Activated CD8-positive, alpha-beta T cell treated with anti-CD3 and anti-CD28 coated beads for 36 hours (primary cell): Measurements from ENCODE around the gene GALC. TPM values are rescaled to one million over a fixed set of nuclear protein-coding genes. Genes with fewer than 3 reads are reported as not detected.
A peak's percentile ranks its signal among the peaks of the same experiment; 100 is the strongest.

Source experiments
- ATAC-seq: fragments of 200-7000 bp; cut with Tn5 transposase; one replicate; pipeline ENCODE4 v1.10.0; 2021; ENCODE audit warnings: mild to moderate bottlenecking, moderate library complexity
- CTCF ChIA-PET: fragments of 350-600 bp; sonication (Branson Sonifier 250); formaldehyde crosslinking; loops from one replicate; lab custom pipeline; 2021; ENCODE audit warnings: antibody characterized with exemption; lab: Charles Lee
- POLR2A ChIA-PET: fragments of 350-600 bp; sonication (Branson Sonifier 250); formaldehyde crosslinking; loops from one replicate; lab custom pipeline; 2021; ENCODE audit warnings: antibody characterized with exemption; lab: Charles Lee
- DNase-seq: peaks from one replicate; pipeline ENCODE4 v3.0.0-alpha.2; 2020
- H3K27ac Mint-ChIP-seq: one replicate; pipeline ENCODE4 v1.8.0; 2021; ENCODE audit warnings: mild to moderate bottlenecking, mixed read lengths
- H3K27me3 Mint-ChIP-seq: one replicate; pipeline ENCODE4 v1.8.0; 2021; ENCODE audit warnings: mixed read lengths
- H3K36me3 Mint-ChIP-seq: one replicate; pipeline ENCODE4 v1.8.0; 2021; ENCODE audit warnings: low read depth, mixed read lengths
- H3K4me1 Mint-ChIP-seq: one replicate; pipeline ENCODE4 v1.8.0; 2021; ENCODE audit warnings: low read depth, mixed read lengths
- H3K4me3 Mint-ChIP-seq: one replicate; pipeline ENCODE4 v1.8.0; 2021; ENCODE audit warnings: mild to moderate bottlenecking, moderate library complexity, mixed read lengths
- H3K9me3 Mint-ChIP-seq: one replicate; pipeline ENCODE4 v1.8.0; 2021; ENCODE audit warnings: mixed read lengths
- intact Hi-C: fragments of 100-400 bp; cut with micrococcal nuclease; formaldehyde crosslinking; loops from one replicate; pipeline ENCODE4 v1.10.0; 2022
- total RNA-seq, 2 experiments: library from RNA; stranded (reverse); gene quantifications; one replicate each; pipeline ENCODE4 v1.2.3, GENCODE V29; 2021
- TF ChIP-seq, protein P1 (sequence below): fragments of 200-600 bp; IDR thresholded peaks from one replicate; pipeline ENCODE4 v1.8.0; 2022; ENCODE audit warnings: antibody characterized with exemption, mild to moderate bottlenecking

The GALC gene
- total RNA-seq, 2 experiments from 2014 or later, result 8.6 to 11.3 TPM

DNA sequence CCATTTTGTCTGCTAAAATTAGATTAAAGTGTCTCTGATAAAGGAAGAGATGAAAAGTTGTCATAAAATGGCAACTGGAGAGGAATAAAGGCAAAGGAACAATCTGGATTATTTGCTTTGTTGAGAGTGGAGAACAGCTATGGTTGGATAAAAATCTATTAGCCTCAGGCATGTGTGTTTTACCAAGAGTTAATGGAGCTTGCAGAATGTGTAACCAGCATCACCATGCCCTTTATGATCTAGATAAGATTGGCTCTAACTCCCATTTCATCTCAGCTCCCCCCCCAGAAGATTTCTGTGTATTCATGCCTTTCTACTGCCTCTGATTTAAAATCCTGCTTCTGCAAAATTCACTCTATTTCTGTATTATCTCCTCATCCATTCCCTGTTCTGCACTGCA, 93.8 kb downstream of the GALC start:
- peaks cover 17% of the 10 kb centered on the region for H3K27me3 Mint-ChIP-seq
- ATAC-seq (no peak), DNase-seq (no peak)
- H3K36me3 Mint-ChIP-seq, result no peaks in the 10 kb centered on the region
- CTCF ChIA-PET, result interaction anchor here (0.8 to 6.5 kb wide), 4 partner anchors 10 to 153 kb away, joined by 3 to 74 read pairs (median 9); no protein-coding TSS in a partner anchor
- H3K4me3 Mint-ChIP-seq, result no peak overlapping the region
- no peaks in the 10 kb centered on the region for H3K9me3 Mint-ChIP-seq
- no peak overlapping the region for H3K27ac Mint-ChIP-seq
- intact Hi-C loops, result no loop called here
- TF ChIP-seq, protein P1, sequence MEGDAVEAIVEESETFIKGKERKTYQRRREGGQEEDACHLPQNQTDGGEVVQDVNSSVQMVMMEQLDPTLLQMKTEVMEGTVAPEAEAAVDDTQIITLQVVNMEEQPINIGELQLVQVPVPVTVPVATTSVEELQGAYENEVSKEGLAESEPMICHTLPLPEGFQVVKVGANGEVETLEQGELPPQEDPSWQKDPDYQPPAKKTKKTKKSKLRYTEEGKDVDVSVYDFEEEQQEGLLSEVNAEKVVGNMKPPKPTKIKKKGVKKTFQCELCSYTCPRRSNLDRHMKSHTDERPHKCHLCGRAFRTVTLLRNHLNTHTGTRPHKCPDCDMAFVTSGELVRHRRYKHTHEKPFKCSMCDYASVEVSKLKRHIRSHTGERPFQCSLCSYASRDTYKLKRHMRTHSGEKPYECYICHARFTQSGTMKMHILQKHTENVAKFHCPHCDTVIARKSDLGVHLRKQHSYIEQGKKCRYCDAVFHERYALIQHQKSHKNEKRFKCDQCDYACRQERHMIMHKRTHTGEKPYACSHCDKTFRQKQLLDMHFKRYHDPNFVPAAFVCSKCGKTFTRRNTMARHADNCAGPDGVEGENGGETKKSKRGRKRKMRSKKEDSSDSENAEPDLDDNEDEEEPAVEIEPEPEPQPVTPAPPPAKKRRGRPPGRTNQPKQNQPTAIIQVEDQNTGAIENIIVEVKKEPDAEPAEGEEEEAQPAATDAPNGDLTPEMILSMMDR, result no peak
- no peaks in the 10 kb centered on the region for H3K4me1 Mint-ChIP-seq
- POLR2A ChIA-PET, result no interaction called here

DNA sequence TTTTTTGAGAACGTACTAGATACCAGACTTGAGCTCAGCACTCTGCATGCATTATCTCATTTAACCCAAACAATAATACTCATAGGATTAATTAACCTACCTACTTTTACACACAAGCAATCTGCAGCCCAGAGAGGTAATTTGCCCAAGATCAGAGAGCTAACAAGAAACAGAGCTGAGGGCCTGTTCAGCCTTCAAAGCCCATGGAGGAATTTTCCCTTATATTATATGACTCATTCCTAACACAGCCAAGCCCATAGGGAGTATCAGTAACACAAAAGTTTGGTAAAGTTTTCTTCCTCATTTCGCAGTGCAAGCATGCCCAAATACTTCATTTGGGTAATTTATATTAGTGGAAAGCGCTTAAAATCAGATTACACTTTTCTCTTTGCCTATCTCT, 94.7 kb downstream of the GALC start:
- no peak for DNase-seq
- Mint-ChIP-seq H3K9me3 (no peaks in the 10 kb centered on the region), H3K27ac (no peak overlapping the region), H3K27me3 (peaks cover 14% of the 10 kb centered on the region), H3K36me3 (no peaks in the 10 kb centered on the region), H3K4me1 (no peaks in the 10 kb centered on the region), H3K4me3 (no peak overlapping the region)
- POLR2A ChIA-PET, result no interaction called here
- intact Hi-C loops, result no loop called here
- ATAC-seq, result no peak
- CTCF ChIA-PET, result interaction anchor here (2.5 to 6.5 kb wide), 2 partner anchors 93 to 152 kb away, joined by 14 to 74 read pairs; no protein-coding TSS in a partner anchor
- TF ChIP-seq, protein P1, result no peak

DNA sequence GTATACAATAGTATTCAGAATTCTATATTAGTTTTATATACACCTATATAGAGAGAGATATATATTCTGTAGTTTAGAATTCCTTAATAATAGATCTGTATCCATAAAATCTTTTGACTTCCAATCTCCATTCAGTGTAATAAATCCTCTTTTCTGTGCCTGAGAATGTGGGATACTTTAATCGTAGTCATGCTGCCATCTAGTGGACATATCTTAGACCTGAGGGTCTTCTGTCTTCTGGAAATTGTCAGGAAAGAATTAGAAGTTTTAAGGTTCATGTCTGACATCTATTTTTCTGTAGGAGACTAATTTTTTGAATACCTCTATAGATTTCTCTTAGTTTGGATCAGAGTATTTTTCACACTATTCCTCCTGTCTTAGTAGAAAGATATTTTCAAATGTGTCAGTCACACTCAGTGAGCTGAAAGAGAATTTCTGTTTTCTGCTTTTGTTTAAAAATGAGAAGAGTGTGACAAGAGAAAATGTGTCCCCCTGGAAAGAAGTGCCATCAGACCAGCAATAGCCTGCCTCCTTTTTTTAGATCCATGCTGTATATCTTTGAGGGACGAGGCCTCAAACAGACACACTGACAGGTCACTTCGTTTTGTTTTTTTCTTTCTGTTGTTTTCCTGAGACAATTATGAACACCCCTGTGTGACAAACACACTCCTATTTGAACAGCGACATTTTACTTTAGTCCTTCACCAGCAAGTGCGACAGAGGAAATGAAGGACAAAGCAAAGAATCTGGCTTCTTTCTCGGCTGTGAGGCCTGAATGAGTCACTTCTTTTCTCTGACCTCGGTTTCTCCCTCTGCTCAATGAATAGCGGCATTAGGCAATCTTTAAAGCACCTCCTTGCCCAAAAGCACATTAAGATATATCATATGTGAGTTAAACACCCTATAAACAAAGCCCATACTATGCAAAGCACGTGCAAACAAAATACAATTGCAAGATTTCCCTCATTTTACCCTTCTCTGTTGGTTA, 96.3 kb downstream of the GALC start:
- ChIA-PET CTCF (interaction anchor here (0.7 to 6.5 kb wide), 12 partner anchors 9 to 150 kb away, joined by 3 to 74 read pairs (median 4); no protein-coding TSS in a partner anchor), POLR2A (no interaction called here)
- Mint-ChIP-seq H3K4me3 (no peak overlapping the region), H3K27ac (no peak overlapping the region), H3K27me3 (peaks cover 14% of the 10 kb centered on the region), H3K36me3 (no peaks in the 10 kb centered on the region), H3K9me3 (no peaks in the 10 kb centered on the region), H3K4me1 (no peaks in the 10 kb centered on the region)
- DNase-seq (peak; percentile 4), ATAC-seq (no peak)
- TF ChIP-seq, protein P1, result peak; percentile 85
- intact Hi-C loops, result loop anchor here (2.0 kb wide), 2 partner anchors 92 to 152 kb away; no protein-coding TSS in a partner anchor

DNA sequence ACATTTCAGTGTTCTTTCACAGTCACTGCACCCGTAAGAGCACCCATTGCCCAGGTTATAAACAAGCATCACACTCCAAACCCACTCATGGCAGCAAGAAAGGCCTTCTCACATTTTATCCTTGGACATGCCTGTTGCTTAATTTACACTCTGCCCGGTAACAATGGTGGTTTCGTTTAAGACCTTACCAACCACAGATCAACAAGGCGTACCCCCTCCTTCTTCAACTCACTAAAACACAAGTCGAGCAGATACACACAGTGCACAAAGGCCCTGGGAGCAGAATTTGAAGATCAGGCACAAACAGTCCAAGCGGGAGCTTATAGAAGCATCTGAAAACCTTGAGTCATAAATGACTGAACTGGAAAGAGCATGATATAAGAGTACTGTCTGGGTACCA, 98.1 kb downstream of the GALC start:
- TF ChIP-seq, protein P1, result no peak
- ChIA-PET POLR2A (no interaction called here), CTCF (interaction anchor here (0.7 to 6.5 kb wide), 10 partner anchors 9 to 149 kb away, joined by 3 to 74 read pairs (median 4); no protein-coding TSS in a partner anchor)
- Mint-ChIP-seq H3K27ac (no peak overlapping the region), H3K4me3 (no peak overlapping the region), H3K9me3 (no peaks in the 10 kb centered on the region), H3K27me3 (peaks cover 14% of the 10 kb centered on the region), H3K36me3 (no peaks in the 10 kb centered on the region), H3K4me1 (no peaks in the 10 kb centered on the region)
- intact Hi-C loops, result no loop called here
- no peak for ATAC-seq
- DNase-seq, result no peak

DNA sequence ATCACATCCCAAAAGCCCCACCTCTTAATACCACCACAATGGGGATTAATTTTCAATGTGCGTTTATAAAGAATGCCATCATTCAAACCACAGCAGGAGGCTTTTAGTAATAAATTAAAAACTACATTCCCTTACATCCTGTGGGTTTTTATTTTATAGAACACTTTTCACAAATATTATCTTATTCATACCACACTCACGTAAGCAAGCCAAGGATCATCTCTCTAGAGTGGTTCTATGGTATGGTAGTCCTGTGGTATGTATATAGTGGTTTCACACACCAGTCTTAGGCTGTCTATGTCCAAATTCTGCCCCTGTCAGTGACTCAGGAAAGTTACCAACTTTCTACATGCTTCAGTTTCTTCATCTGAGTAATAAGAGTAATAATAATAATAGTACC, 100.2 kb downstream of the GALC start:
- TF ChIP-seq, protein P1, result no peak
- Mint-ChIP-seq H3K9me3 (no peaks in the 10 kb centered on the region), H3K27me3 (peaks cover 11% of the 10 kb centered on the region), H3K36me3 (no peaks in the 10 kb centered on the region), H3K27ac (no peak overlapping the region), H3K4me1 (no peaks in the 10 kb centered on the region), H3K4me3 (no peak overlapping the region)
- CTCF ChIA-PET, result no interaction called here
- DNase-seq, result no peak
- intact Hi-C loops, result no loop called here
- POLR2A ChIA-PET, result no interaction called here
- no peak for ATAC-seq
